ENCODE data around the gene TACC2. TPM values are rescaled to one million over a fixed set of nuclear protein-coding genes. Genes with fewer than 3 reads are reported as not detected.

TACC2 gene
- total and polyA plus RNA-seq, 2 donors (not counting 1 experiment from before 2014, with no cell fraction given): not detected

DNA sequence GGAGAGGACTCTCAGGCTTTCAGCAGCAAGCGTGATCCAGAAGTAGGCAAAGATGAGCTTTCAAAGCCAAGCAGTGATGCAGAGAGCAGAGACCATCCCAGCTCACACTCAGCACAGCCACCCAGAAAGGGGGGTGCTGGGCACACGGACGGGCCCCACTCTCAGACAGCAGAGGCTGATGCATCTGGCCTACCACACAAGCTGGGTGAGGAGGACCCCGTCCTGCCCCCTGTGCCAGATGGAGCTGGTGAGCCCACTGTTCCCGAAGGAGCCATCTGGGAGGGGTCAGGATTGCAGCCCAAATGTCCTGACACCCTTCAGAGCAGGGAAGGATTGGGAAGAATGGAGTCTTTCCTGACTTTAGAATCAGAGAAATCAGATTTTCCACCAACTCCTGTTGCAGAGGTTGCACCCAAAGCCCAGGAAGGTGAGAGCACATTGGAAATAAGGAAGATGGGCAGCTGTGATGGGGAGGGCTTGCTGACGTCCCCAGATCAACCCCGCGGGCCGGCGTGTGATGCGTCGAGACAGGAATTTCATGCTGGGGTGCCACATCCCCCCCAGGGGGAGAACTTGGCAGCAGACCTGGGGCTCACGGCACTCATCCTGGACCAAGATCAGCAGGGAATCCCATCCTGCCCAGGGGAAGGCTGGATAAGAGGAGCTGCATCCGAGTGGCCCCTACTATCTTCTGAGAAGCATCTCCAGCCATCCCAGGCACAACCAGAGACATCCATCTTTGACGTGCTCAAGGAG, 95.5 kb downstream of the TACC2 start:
- DNase-seq: no peak
- TF ChIP-seq EZH2 (IDR thresholded peaks at IDR 0.05; ENCODE audit: borderline replicate concordance, insufficient read depth, low read depth, low read length, poor library complexity, severe bottlenecking): no peak
- TF ChIP-seq, protein P1, sequence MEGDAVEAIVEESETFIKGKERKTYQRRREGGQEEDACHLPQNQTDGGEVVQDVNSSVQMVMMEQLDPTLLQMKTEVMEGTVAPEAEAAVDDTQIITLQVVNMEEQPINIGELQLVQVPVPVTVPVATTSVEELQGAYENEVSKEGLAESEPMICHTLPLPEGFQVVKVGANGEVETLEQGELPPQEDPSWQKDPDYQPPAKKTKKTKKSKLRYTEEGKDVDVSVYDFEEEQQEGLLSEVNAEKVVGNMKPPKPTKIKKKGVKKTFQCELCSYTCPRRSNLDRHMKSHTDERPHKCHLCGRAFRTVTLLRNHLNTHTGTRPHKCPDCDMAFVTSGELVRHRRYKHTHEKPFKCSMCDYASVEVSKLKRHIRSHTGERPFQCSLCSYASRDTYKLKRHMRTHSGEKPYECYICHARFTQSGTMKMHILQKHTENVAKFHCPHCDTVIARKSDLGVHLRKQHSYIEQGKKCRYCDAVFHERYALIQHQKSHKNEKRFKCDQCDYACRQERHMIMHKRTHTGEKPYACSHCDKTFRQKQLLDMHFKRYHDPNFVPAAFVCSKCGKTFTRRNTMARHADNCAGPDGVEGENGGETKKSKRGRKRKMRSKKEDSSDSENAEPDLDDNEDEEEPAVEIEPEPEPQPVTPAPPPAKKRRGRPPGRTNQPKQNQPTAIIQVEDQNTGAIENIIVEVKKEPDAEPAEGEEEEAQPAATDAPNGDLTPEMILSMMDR (IDR thresholded peaks at IDR 0.05): no peak
- Histone ChIP-seq H2AFZ (ENCODE audit: insufficient read depth, low read depth, low read length, poor library complexity, severe bottlenecking) (no peak overlapping the region), H3K9ac (ENCODE audit: low read length) (no peak overlapping the region), H3K27me3 (replicated peaks in 1 of 4; ENCODE audit: control extremely low read depth in 1 of 4, control insufficient read depth in 3 of 4, insufficient read depth in 4 of 4, low read length in 3 of 4) (no peaks in the 10 kb centered on the region), H3K4me3 (ENCODE audit: control extremely low read depth in 1 of 5, extremely low read depth in 1 of 5, insufficient read depth in 1 of 5, low read depth in 2 of 5, low read length in 4 of 5) (no peak overlapping the region), H3K4me2 (replicated peaks; ENCODE audit: low read depth, low read length, poor library complexity, severe bottlenecking) (no peak overlapping the region), H4K20me1 (ENCODE audit: control insufficient read depth, insufficient read depth, low read length, poor library complexity, severe bottlenecking) (no peaks in the 10 kb centered on the region), H3K79me2 (ENCODE audit: control insufficient read depth, insufficient read depth, low read length) (no peaks in the 10 kb centered on the region), H3K36me3 (replicated peaks in 1 of 2; ENCODE audit: control extremely low read depth in 1 of 2, control insufficient read depth in 1 of 2, extremely low read depth in 1 of 2, insufficient read depth in 2 of 2, low read length in 1 of 2) (no peaks in the 10 kb centered on the region), H3K4me1 (ENCODE audit: control insufficient read depth in 2 of 2, insufficient read depth in 2 of 2, low read length in 2 of 2) (no peaks in the 10 kb centered on the region), H3K9me3 (ENCODE audit: control extremely low read depth in 1 of 3, control insufficient read depth in 2 of 3, insufficient read depth in 1 of 3, low read length in 2 of 3) (no peaks in the 10 kb centered on the region), H3K27ac (ENCODE audit: low read length in 2 of 2) (no peak overlapping the region)
- intact Hi-C loops (cut with micrococcal nuclease): no loop called here
- no peak overlapping the region for H3K4me3 Mint-ChIP-seq
- ChIA-PET CTCF (no interaction called here), POLR2A (no interaction called here)
- no peaks in the 10 kb centered on the region for H3K4me1 Mint-ChIP-seq
- H3K27ac Mint-ChIP-seq: no peak overlapping the region
- WGBS (ENCODE audit: insufficient coverage): 79% methylated on average over 15 of the region's 15 CpGs
- ATAC-seq (ENCODE audit: low read depth): no peak
- no peaks in the 10 kb centered on the region for H3K9me3 Mint-ChIP-seq (ENCODE audit: insufficient read depth)
- H3K27me3 Mint-ChIP-seq: no peaks in the 10 kb centered on the region

DNA sequence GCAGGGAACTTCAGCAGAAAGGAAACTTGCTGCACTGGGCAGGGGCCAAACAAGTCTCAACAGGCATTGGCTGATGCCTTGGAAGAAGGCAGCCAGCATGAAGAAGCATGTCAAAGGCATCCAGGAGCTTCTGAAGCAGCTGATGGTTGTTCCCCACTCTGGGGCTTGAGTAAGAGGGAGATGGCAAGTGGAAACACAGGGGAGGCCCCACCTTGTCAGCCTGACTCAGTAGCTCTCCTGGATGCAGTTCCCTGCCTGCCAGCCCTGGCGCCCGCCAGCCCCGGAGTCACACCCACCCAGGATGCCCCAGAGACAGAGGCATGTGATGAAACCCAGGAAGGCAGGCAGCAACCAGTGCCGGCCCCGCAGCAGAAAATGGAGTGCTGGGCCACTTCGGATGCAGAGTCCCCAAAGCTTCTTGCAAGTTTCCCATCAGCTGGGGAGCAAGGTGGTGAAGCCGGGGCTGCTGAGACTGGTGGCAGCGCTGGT, 96.5 kb downstream of the TACC2 start:
- H3K79me2 ChIP-seq (ENCODE audit: control insufficient read depth, insufficient read depth, low read length): no peaks in the 10 kb centered on the region
- H3K9me3 ChIP-seq (ENCODE audit: control extremely low read depth in 1 of 3, control insufficient read depth in 2 of 3, insufficient read depth in 1 of 3, low read length in 2 of 3): no peaks in the 10 kb centered on the region
- H3K4me3 Mint-ChIP-seq: no peak overlapping the region
- WGBS (ENCODE audit: insufficient coverage): 89% methylated on average over 8 of the region's 8 CpGs
- no peaks in the 10 kb centered on the region for H3K4me1 Mint-ChIP-seq
- POLR2A ChIA-PET: no interaction called here
- no peak overlapping the region for H3K27ac ChIP-seq (ENCODE audit: low read length in 2 of 2)
- no peaks in the 10 kb centered on the region for H3K36me3 ChIP-seq (replicated peaks in 1 of 2; ENCODE audit: control extremely low read depth in 1 of 2, control insufficient read depth in 1 of 2, extremely low read depth in 1 of 2, insufficient read depth in 2 of 2, low read length in 1 of 2)
- no peak for TF ChIP-seq EZH2 (IDR thresholded peaks at IDR 0.05; ENCODE audit: borderline replicate concordance, insufficient read depth, low read depth, low read length, poor library complexity, severe bottlenecking)
- TF ChIP-seq, protein P1 (IDR thresholded peaks at IDR 0.05): no peak
- no peak overlapping the region for H2AFZ ChIP-seq (ENCODE audit: insufficient read depth, low read depth, low read length, poor library complexity, severe bottlenecking)
- H3K27me3 ChIP-seq (replicated peaks in 1 of 4; ENCODE audit: control extremely low read depth in 1 of 4, control insufficient read depth in 3 of 4, insufficient read depth in 4 of 4, low read length in 3 of 4): no peaks in the 10 kb centered on the region
- ATAC-seq (ENCODE audit: low read depth) (no peak), DNase-seq (no peak)
- H3K9me3 Mint-ChIP-seq (ENCODE audit: insufficient read depth): no peaks in the 10 kb centered on the region
- no peaks in the 10 kb centered on the region for H3K4me1 ChIP-seq (ENCODE audit: control insufficient read depth in 2 of 2, insufficient read depth in 2 of 2, low read length in 2 of 2)
- H3K4me3 ChIP-seq (ENCODE audit: control extremely low read depth in 1 of 5, extremely low read depth in 1 of 5, insufficient read depth in 1 of 5, low read depth in 2 of 5, low read length in 4 of 5): no peak overlapping the region
- no peaks in the 10 kb centered on the region for H4K20me1 ChIP-seq (ENCODE audit: control insufficient read depth, insufficient read depth, low read length, poor library complexity, severe bottlenecking)
- no peaks in the 10 kb centered on the region for H3K27me3 Mint-ChIP-seq
- no peak overlapping the region for H3K9ac ChIP-seq (ENCODE audit: low read length)
- H3K27ac Mint-ChIP-seq: no peak overlapping the region
- no peak overlapping the region for H3K4me2 ChIP-seq (replicated peaks; ENCODE audit: low read depth, low read length, poor library complexity, severe bottlenecking)
- CTCF ChIA-PET: no interaction called here
- intact Hi-C loops (cut with micrococcal nuclease): no loop called here

Data from B cell (primary cell).